Stimulated activated CD8-positive, alpha-beta memory T cell treated with anti-CD3 and anti-CD28 coated beads, Interleukin-7, amount 100 ng/mL, for 24 hours (primary cell): ENCODE results near the gene CFAP100.

Experiments
- DNase-seq: peaks from one replicate; pipeline ENCODE4 v3.0.0-alpha.2; 2020; ENCODE audit warnings: low read depth

CFAP100 gene

GRCh38 chr3:126373682-126374601 is 20.8 kb upstream of the CFAP100 start:
- no peak for DNase-seq

- no peak for DNase-seq
These were observed 18.8 kb upstream of the CFAP100 start for GRCh38 chr3:126375835-126376331.

DNA sequence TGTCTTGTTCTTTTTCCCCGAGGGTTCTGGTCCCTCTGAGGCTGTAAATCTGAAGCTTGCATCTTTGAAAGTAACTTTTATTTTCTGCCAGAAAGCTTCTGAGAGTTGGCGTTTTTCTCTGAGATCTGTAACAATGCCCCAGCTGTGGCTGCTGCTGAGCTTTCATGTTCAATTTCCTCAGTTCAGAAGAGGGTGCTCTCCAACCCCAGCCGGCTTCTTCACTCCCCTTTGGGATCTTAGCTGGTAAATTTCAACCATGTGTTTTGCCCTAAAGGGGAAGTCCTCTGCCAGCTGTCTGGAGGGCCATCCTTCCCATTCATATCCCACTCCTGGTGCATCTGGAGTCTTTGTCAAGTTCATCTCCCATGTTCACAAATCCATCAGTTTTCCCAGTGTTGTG is 18.3 kb upstream of the CFAP100 start:
- no peak for DNase-seq

GRCh38 chr3:126377211-126377610 is 17.5 kb upstream of the CFAP100 start:
- DNase-seq, result no peak

- DNase-seq, result no peak
These were observed 16.4 kb upstream of the CFAP100 start for GRCh38 chr3:126378341-126378751.

- DNase-seq, result no peak
These were observed 14.5 kb upstream of the CFAP100 start for GRCh38 chr3:126380011-126380768.

GRCh38 chr3:126381966-126382365 is 12.7 kb upstream of the CFAP100 start:
- DNase-seq, result no peak

DNA sequence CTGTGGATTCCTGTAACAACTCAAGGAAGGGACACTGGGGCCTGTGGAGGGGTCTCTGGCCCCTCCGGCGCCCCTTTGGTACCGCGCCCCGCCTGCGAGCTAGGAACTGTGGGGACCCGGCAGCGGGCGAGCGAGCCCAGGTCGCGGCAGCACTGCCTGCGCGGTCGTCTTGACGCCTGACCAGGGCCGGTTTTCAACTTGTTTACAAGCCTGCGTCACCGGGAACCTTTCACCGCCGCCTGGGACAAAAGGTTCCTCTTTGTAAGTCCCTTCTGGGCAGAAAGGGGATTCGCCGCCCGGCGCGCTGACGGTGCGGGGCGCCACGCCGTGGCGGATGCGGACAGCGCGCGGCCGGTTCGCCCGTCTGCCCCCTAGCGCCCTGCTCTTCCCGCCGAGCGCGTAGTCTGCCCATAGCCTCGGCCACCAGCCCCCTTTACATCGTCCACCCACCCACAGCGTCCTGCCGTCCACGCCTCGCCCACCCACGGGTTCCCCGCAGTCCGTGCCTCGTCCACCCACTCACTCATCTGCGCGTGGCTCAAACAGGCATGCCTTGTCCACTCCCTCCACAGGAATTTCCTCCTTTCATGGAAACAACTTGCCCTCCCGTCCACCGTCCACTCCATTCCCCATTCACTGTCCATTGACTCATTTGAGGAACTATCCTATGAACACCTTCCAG is 5.5 kb upstream of the CFAP100 start:
- peak; percentile 6 for DNase-seq

DNA sequence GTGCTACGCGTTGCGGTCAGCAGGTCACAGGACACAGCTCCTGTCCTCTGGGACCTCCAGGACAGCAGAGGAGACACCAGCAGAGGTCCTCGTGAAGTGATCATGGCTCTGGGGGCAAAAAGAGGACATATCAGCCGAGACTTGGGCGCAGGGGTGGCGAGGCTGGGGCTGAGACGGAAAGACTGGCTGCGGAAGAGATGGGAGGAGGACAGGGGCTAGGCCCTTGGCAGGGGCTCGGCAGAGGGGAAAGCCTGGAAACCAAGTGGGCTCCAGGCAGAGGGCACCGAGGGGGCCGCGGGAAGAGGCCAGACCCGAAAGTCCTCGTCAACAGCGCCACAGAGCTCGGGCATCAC is 4.9 kb upstream of the CFAP100 start:
- DNase-seq, result no peak

- no peak for DNase-seq
These were observed 4.5 kb upstream of the CFAP100 start for GRCh38 chr3:126390201-126390600.

- no peak for DNase-seq
These were observed 4.0 kb upstream of the CFAP100 start for GRCh38 chr3:126390751-126391150.

GRCh38 chr3:126391631-126392030 is 3.1 kb upstream of the CFAP100 start:
- DNase-seq, result no peak

GRCh38 chr3:126392246-126392645 is 2.5 kb upstream of the CFAP100 start:
- no peak for DNase-seq

DNA sequence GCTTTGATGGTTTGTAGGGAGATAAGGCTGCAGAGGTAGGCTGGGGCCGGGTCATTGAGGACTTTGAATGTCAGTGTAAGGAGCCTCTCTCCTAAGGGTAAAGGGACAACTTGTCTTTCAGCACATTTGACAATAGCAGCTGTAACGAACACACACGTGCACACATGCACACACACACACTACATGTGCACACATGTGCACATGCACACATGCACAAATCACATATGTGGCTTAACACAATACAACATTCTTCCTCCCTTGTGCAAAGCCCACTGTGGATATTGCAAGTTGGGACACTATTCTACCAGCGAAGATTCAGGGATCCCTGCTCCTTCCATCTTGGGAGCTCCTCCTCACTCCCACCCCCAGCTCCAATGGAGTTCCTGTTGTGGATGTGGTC is 1.1 kb upstream of the CFAP100 start:
- DNase-seq, result no peak

GRCh38 chr3:126394977-126395321 is 240 bp downstream of the CFAP100 start:
- no peak for DNase-seq

DNA sequence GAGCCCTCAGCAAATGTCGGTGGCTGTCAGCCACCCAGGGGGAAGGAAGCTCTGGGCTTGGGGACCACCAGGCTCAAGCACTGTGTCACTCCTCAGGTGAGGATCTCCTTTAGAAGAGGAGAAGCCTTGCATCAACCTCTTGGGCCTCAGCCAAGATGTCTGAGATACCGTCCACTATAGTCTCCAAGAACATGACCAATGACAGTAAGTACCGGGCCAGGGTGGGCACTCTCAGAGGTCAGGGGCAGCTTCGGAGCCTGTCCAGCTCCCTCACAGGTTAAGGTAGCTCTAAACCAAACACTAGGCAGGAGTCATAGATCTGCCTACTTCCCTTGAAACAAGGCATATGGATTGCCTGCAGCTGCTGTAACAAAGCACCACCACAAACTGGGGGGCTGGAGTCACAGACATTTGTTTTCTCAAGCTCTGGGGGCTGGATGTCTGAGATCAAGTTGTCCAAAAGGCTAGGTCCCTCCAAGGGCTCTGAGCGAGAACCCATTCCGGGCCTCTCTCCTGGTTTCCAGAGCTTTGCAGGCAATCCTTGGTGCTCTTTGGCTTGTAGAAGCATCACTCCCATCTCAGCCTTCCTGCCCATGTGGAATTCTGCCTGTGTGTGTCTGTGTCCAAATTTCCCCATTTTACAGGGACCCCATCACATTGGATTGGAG is 1.3 kb downstream of the CFAP100 start:
- DNase-seq, result no peak

GRCh38 chr3:126396536-126396935 is 1.8 kb downstream of the CFAP100 start:
- DNase-seq, result no peak

DNA sequence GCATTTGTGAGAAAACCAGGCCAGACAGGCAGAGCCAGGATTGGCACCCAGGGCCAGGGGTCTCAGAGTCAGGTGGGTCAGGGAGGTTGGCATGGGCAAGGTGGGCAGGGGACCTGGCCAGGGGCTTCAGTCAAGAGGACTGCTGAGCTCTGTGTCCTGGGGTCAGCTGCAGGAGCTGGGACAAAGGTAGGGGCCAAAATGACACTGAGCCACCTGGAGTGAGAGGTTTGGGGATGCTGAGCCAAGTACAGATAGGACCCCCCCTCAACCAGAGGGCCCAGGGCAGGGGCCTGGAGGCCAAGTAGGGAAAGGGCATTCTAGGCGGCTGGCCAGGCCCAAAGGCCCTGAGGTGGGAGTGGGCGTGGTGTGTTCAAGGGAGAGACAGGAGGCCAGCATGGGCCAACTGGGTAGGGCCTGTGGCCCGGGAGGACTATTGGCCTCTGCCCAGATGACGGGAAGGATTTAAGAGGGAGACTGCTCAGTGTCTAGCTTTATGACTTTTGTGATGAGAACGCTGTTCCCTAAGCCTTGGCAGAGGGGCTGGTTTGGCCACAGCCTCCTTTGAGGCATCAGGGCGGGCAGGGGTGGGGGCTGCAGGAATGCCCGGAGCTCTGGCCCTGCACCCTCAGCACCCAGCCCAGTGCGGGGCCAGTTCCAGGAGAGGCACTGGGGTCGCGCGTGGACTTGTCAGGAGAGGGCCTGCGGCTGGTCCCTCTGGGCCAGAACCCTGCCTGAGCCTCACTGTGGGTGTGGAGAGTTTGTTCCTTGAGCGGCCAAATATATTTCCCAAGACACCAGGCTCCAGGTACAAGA is 3.1 kb downstream of the CFAP100 start:
- DNase-seq, result no peak

DNA sequence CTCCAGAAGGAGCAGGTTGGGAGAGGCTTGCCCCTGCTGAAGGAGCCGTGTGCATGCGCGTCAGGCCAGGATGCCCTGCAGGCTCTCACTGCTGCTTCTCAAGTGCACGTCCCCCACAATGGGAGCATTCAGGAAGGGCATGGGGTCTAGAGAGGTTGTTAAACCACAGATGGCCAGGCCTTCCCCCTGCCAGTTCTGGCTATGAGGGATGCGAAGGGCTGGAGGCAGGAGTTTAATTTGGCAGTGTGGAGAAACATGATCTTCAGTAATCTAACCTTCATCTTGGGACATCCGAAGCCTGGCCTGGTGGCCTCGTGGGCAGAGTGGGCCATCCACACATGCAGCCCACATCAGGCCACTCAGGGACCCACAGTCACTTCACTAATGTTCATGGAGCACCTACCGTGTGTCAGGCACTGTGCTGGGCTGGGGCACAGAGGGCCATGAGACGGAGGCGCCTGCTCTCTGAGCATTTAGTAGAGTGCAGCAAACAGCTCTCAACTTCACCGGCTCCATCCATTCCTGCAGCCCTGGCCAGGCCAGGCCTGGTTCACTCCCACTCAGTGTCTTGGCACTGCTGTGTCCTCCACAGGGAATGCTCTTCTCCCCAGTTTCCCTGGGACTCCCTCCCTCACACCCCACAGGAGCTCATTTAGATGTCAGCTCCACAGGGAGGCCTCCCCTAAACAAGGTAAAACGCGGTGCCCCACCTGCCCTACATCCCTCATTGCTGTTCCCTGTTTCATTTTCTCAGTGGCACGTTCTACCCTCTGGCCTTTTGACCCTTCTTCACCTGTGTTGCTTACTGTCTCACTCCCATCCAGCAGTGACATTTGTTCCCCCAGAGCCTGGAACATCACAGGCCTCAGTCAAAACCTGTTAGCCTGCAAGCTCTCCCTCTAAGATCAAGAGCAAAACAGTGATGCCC is 4.0 kb downstream of the CFAP100 start:
- no peak for DNase-seq

DNA sequence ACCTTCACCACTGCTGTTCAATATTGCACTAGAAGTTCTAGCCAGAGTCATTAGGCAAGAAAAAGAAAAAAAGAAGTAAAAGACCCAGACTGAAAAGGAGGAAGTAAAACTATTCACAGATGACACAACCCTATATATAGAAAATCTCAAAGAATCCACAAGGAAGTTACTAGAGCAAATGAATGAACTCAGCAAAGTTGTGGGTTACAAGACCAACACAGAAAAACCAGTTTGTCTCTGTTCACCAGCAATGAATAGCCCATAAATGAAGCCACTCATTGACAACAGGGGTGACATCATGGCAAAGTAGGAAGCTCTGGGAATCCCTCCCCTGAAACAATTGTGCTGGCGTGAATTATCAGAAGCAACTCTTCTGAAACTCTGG is 4.6 kb downstream of the CFAP100 start:
- DNase-seq, result no peak
